Loucy (cell line): Measurements from ENCODE around the gene KCNQ4.

ENCODE experiments used
- H2AFZ ChIP-seq: fragments of 200-600 bp; sonication (generic); 2 replicates; pipeline ENCODE4 v1.6.0; 2016; ENCODE audit warnings: antibody characterized with exemption, mild to moderate bottlenecking, low read length, moderate library complexity
- H3F3A ChIP-seq: fragments of 200-600 bp; 2 replicates; pipeline ENCODE4 v1.6.0; 2016; ENCODE audit warnings: antibody characterized with exemption, low read depth, mild to moderate bottlenecking
- H3K27me3 ChIP-seq: fragments of 200-600 bp; sonication (generic); 2 replicates; pipeline ENCODE4 v1.6.1; 2014; ENCODE audit warnings: low read length, mild to moderate bottlenecking; ENCODE audit not compliant: insufficient read depth, poor library complexity, severe bottlenecking
- H3K36me3 ChIP-seq: fragments of 200-600 bp; sonication (generic); 2 replicates; pipeline ENCODE4 v1.6.1; 2016; ENCODE audit warnings: low read length; ENCODE audit not compliant: insufficient read depth
- H3K4me1 ChIP-seq: fragments of 200-600 bp; sonication (generic); 2 replicates; pipeline ENCODE4 v1.5.1; 2014; ENCODE audit warnings: low read length, mild to moderate bottlenecking; ENCODE audit not compliant: insufficient read depth, poor library complexity, severe bottlenecking
- H3K4me2 ChIP-seq: fragments of 200-600 bp; sonication (generic); 2 replicates; pipeline ENCODE4 v1.6.0; 2014; ENCODE audit warnings: antibody characterized with exemption, low read length, low read depth, mild to moderate bottlenecking; ENCODE audit not compliant: poor library complexity, severe bottlenecking
- H3K4me3 ChIP-seq: fragments of 200-600 bp; sonication (generic); 2 replicates; pipeline ENCODE4 v1.5.1; 2014; ENCODE audit warnings: low read length, mild to moderate bottlenecking, mixed read lengths; ENCODE audit not compliant: poor library complexity, severe bottlenecking
- H3K79me2 ChIP-seq: fragments of 200-600 bp; sonication (generic); 2 replicates; pipeline ENCODE4 v1.6.1; 2014; ENCODE audit warnings: low read length; ENCODE audit not compliant: insufficient read depth
- H3K9ac ChIP-seq: fragments of 200-600 bp; sonication (generic); 2 replicates; pipeline ENCODE4 v1.6.0; 2014; ENCODE audit warnings: mild to moderate bottlenecking, low read depth, low read length, moderate library complexity; ENCODE audit not compliant: poor library complexity, severe bottlenecking
- H3K9me2 ChIP-seq: fragments of 200-600 bp; sonication (generic); replicated peaks from 2 replicates; pipeline ENCODE4 v1.6.1; 2016; ENCODE audit warnings: low read depth, low read length, mixed read lengths
- H3K9me3 ChIP-seq: fragments of 200-600 bp; sonication (generic); 2 replicates; pipeline ENCODE4 v1.6.1; 2014; ENCODE audit warnings: mild to moderate bottlenecking, antibody characterized with exemption, low read length, low read depth; ENCODE audit not compliant: insufficient read depth
- H4K20me1 ChIP-seq: fragments of 200-600 bp; sonication (generic); 2 replicates; pipeline ENCODE4 v1.6.0; 2014; ENCODE audit warnings: antibody characterized with exemption, low read length, mild to moderate bottlenecking; ENCODE audit not compliant: insufficient read depth, poor library complexity, severe bottlenecking
- CTCF ChIP-seq: fragments of 200-600 bp; sonication (generic); conservative IDR thresholded peaks from 2 replicates; pipeline ENCODE4 v1.5.1; 2014; ENCODE audit warnings: mild to moderate bottlenecking, antibody characterized with exemption, low read length
- EZH2phosphoT487 ChIP-seq: fragments of 200-600 bp; IDR thresholded peaks from 2 replicates; pipeline ENCODE4 v1.6.1; 2018; ENCODE audit warnings: antibody characterized with exemption, mild to moderate bottlenecking, moderate library complexity, borderline replicate concordance

KCNQ4 gene

GRCh38 chr1:40794974-40795715 is 11.6 kb downstream of the KCNQ4 start:
- no peaks in the 10 kb centered on the region for H3K9me2 ChIP-seq
- H3F3A ChIP-seq: no peaks in the 10 kb centered on the region
- H3K36me3 ChIP-seq: no peaks in the 10 kb centered on the region
- no peaks in the 10 kb centered on the region for H4K20me1 ChIP-seq
- no peaks in the 10 kb centered on the region for H3K79me2 ChIP-seq
- H3K27me3 ChIP-seq: no peaks in the 10 kb centered on the region
- H3K4me2 ChIP-seq: peak overlapping the region; percentile 1
- H3K9ac ChIP-seq: no peak overlapping the region
- H3K4me1 ChIP-seq: peaks cover 10% of the 10 kb centered on the region
- no peak overlapping the region for H3K4me3 ChIP-seq
- TF ChIP-seq EZH2phosphoT487 (no peak), CTCF (no peak)
- no peaks in the 10 kb centered on the region for H3K9me3 ChIP-seq
- no peak overlapping the region for H2AFZ ChIP-seq

DNA sequence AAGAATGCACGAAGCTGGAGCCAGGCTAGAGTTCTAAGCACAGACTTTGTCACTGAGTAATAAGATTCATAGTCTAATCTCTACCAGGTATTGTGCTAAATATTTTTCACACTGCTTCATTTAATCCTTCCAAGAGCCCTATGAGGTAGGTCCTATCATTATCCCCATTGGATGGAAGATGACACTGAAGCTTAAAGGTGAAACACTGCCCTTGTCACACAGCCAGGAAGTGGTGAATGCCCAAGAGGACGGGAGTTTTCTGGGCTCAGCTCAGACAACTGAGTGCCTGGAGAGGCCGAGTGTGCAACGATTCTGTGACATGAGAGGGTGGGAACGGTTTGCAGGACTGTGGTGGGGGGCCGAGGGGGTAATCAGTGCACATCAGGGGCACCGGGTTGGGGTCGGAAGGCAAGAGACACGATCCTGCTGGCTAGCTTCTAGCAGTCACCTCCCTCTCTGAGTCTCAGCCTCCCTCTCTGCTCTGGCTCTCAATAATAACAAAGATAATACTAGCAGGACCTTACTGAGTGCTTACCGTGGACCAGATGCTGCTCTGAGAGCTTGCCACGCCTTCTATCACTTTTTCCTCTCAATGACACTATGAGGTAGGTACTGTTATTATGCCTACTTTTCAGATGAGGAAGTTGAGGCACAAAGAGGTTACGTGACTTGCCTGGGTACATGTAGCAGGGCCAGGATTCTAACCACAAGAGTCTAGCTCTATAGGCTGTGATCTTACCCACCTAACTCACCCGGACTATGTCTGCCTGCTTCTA is 12.4 kb downstream of the KCNQ4 start:
- Histone ChIP-seq H3K4me2 (peak overlapping the region; percentile 1), H3K79me2 (no peaks in the 10 kb centered on the region)

More for the DNA sequence above, 12.4 kb downstream of the KCNQ4 start:
- H3K4me1 ChIP-seq: peaks cover 10% of the 10 kb centered on the region
- no peaks in the 10 kb centered on the region for H3K36me3 ChIP-seq
- no peak overlapping the region for H3K9ac ChIP-seq
- H3K9me2 ChIP-seq: no peaks in the 10 kb centered on the region
- H3K9me3 ChIP-seq: no peaks in the 10 kb centered on the region
- no peak overlapping the region for H3K4me3 ChIP-seq
- H3F3A ChIP-seq: no peaks in the 10 kb centered on the region
- H3K27me3 ChIP-seq: no peaks in the 10 kb centered on the region
- TF ChIP-seq CTCF (no peak), EZH2phosphoT487 (no peak)
- H4K20me1 ChIP-seq: no peaks in the 10 kb centered on the region
- no peak overlapping the region for H2AFZ ChIP-seq
